ENCODE data around the gene OSBPL9. TPM values are rescaled to one million over a fixed set of nuclear protein-coding genes. Genes with fewer than 3 reads are reported as not detected.
"Not testable (repeated sequence)": the region's sequence is repeated elsewhere in the genome, so short reads cannot be mapped to it uniquely, and the experiment has no call there.

OSBPL9 gene
- total RNA-seq, 8 experiments from 2014 or later: 76.6 to 116 (median 106) TPM

- H3K4me3 ChIP-seq: no peak overlapping the region
- no peak overlapping the region for H3K27ac ChIP-seq
- 71 to 100% (median 100%) methylated on average over 1 of the region's 1 CpG; no CpG with 5 or more reads in 1 of the 10 experiments for WGBS, 10 experiments
- no peak for ATAC-seq (replicated peaks in 6 of 8)
- no peaks in the 10 kb centered on the region for H3K4me1 ChIP-seq (replicated peaks in 1 of 2)
- in situ Hi-C loops (cut with MboI; ENCODE audit: low pct_unique_long_range_greater_than_20kb in 2 of 9, low sequenced_read_pairs in 9 of 9, unreplicated experiment in 9 of 9): no loop called here
Observed at GRCh38 chr1:51789342-51789741, 172.4 kb downstream of the OSBPL9 start.

- ATAC-seq (replicated peaks in 6 of 8): peak in 1 of 8 experiments; percentile 11
- Histone ChIP-seq H3K4me3 (no peak overlapping the region), H3K27ac (no peak overlapping the region), H3K4me1 (replicated peaks in 1 of 2) (no peaks in the 10 kb centered on the region)
- in situ Hi-C loops (cut with MboI; ENCODE audit: low pct_unique_long_range_greater_than_20kb in 2 of 9, low sequenced_read_pairs in 9 of 9, unreplicated experiment in 9 of 9): no loop called here
- WGBS, 10 experiments: 93 to 100% (median 97%) methylated on average over 1 to 6 of the region's 6 CpGs; no CpG with 5 or more reads in 5 of the 10 experiments
Observed at GRCh38 chr1:51790385-51790784, 173.5 kb downstream of the OSBPL9 start.

- ATAC-seq (replicated peaks in 6 of 8): no peak
- WGBS, 10 experiments: 83 to 100% (median 100%) methylated on average over 1 of the region's 1 CpG; no CpG with 5 or more reads in 4 of the 10 experiments
- Histone ChIP-seq H3K4me3 (no peak overlapping the region), H3K4me1 (replicated peaks in 1 of 2) (no peaks in the 10 kb centered on the region), H3K27ac (no peak overlapping the region)
- in situ Hi-C loops (cut with MboI; ENCODE audit: low pct_unique_long_range_greater_than_20kb in 2 of 9, low sequenced_read_pairs in 9 of 9, unreplicated experiment in 9 of 9): no loop called here
Observed at GRCh38 chr1:51791888-51792287, 175.0 kb downstream of the OSBPL9 start.

GRCh38 chr1:51792864-51793263 is 176.0 kb downstream of the OSBPL9 start:
- Histone ChIP-seq H3K4me3 (no peak overlapping the region), H3K27ac (no peak overlapping the region), H3K4me1 (replicated peaks in 1 of 2) (no peaks in the 10 kb centered on the region)
- 63 to 100% (median 100%) methylated on average over 1 of the region's 1 CpG; no CpG with 5 or more reads in 2 of the 10 experiments for WGBS, 10 experiments
- in situ Hi-C loops (cut with MboI; ENCODE audit: low pct_unique_long_range_greater_than_20kb in 2 of 9, low sequenced_read_pairs in 9 of 9, unreplicated experiment in 9 of 9): no loop called here
- peak in 1 of 8 experiments; percentile 9 for ATAC-seq (replicated peaks in 6 of 8)

- H3K4me3 ChIP-seq: no peak overlapping the region
- H3K4me1 ChIP-seq (replicated peaks in 1 of 2): no peaks in the 10 kb centered on the region
- ATAC-seq (replicated peaks in 6 of 8): no peak
- in situ Hi-C loops (cut with MboI; ENCODE audit: low pct_unique_long_range_greater_than_20kb in 2 of 9, low sequenced_read_pairs in 9 of 9, unreplicated experiment in 9 of 9): no loop called here
- no peak overlapping the region for H3K27ac ChIP-seq
- WGBS, 10 experiments: 83 to 100% (median 100%) methylated on average over 1 to 2 of the region's 2 CpGs; no CpG with 5 or more reads in 4 of the 10 experiments
Observed at GRCh38 chr1:51794260-51794659, 177.4 kb downstream of the OSBPL9 start.

DNA sequence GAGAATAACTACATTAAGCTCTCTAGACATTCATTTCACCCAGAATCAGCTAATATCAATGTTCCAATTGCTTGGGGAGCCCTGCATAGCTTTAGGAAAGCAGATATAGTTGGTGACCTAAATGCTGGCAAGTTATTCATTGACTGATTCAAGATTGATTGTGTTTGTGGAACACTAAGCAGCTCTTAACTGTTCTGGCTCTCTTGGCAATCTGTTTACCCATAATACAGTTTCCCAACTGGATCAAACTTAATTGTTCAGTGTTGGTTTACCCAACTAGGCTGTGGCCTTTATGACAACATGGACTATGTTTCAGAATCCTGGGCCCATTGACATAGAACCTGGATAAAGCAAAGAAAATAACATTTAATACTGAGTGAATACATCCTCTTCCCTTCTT is 178.0 kb downstream of the OSBPL9 start:
- in situ Hi-C loops (cut with MboI; ENCODE audit: low pct_unique_long_range_greater_than_20kb in 2 of 9, low sequenced_read_pairs in 9 of 9, unreplicated experiment in 9 of 9): no loop called here
- H3K4me3 ChIP-seq: no peak overlapping the region
- H3K4me1 ChIP-seq (replicated peaks in 1 of 2): no peaks in the 10 kb centered on the region
- H3K27ac ChIP-seq: no peak overlapping the region
- ATAC-seq (replicated peaks in 6 of 8): no peak

DNA sequence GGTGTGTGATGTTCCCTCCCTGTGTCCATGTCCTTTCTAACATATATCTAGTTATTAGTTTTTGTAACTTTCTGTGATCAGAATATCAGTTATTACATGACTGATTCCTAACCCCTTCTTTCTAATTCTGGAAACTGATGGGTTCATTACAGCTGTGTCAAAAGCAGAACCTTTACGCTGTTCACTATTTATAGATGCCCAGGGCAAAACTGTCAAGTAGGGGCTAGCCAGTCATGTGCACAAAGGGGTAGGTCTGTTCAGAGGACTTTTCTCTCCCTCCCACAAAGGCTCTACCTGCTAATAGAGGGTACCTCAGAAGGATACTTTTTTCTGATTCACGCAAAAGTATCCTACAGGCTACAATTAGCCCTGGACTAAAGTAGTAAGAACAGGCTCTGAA is 182.5 kb downstream of the OSBPL9 start:
- Histone ChIP-seq H3K4me1 (replicated peaks in 1 of 2) (no peaks in the 10 kb centered on the region), H3K27ac (no peak overlapping the region), H3K4me3 (no peak overlapping the region)
- ATAC-seq (replicated peaks in 6 of 8): no peak
- 75 to 100% (median 100%) methylated on average over 1 to 2 of the region's 2 CpGs; no CpG with 5 or more reads in 5 of the 10 experiments for WGBS, 10 experiments
- in situ Hi-C loops (cut with MboI; ENCODE audit: low pct_unique_long_range_greater_than_20kb in 2 of 9, low sequenced_read_pairs in 9 of 9, unreplicated experiment in 9 of 9): no loop called here

DNA sequence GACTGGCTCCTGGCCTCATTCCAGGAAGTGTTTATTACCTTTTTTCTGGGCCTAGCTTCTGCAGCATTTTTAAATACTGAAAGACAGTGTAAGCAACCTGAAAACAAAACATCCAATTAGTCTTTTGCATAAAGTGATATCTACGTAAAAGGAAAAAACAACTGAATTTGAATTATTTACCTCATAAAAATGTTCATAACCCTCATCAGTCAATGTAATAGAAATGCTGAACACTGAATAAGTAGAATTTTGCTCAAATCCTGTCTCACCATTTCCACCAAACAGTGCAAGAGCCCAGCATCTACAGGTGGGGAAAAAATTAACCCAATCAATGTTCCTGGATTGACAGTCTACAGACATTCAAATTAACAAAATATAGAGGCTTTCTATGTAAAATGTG is 197.6 kb downstream of the OSBPL9 start:
- H3K27ac ChIP-seq: no peak overlapping the region
- ATAC-seq (replicated peaks in 6 of 8): no peak
- no peak overlapping the region for H3K4me3 ChIP-seq
- H3K4me1 ChIP-seq (replicated peaks in 1 of 2): no peaks in the 10 kb centered on the region
- WGBS, 10 experiments: 100% methylated on average over 1 of the region's 1 CpG; no CpG with 5 or more reads in 1 of the 10 experiments
- in situ Hi-C loops (cut with MboI; ENCODE audit: low pct_unique_long_range_greater_than_20kb in 2 of 9, low sequenced_read_pairs in 9 of 9, unreplicated experiment in 9 of 9): no loop called here

- Histone ChIP-seq H3K4me3 (no peak overlapping the region), H3K4me1 (replicated peaks in 1 of 2) (no peaks in the 10 kb centered on the region), H3K27ac (no peak overlapping the region)
- 25 to 100% (median 56%) methylated on average over 3 of the region's 3 CpGs for WGBS, 10 experiments
- ATAC-seq (replicated peaks in 6 of 8): no peak
- in situ Hi-C loops (cut with MboI; ENCODE audit: low pct_unique_long_range_greater_than_20kb in 2 of 9, low sequenced_read_pairs in 9 of 9, unreplicated experiment in 9 of 9): no loop called here
Observed at GRCh38 chr1:51818487-51818886, 201.6 kb downstream of the OSBPL9 start.

DNA sequence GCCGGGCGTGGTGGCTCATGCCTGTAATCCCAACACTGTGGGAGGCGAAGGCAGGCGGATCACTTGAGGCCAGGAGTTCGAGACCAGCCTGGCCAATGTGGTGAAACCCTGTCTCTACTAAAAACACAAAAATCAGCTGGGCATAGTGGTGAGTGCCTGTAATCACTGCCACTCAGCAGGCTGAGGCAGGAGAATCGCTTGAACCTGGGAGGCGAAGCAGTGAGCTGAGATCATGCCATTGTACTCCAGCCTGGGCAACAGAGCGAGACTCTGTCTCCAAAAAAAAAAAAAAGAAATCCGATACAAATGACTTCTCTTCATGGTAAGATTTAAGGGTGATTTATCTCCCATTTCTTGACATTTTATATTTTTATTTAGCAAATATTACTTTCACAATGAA is 202.1 kb downstream of the OSBPL9 start:
- 71 to 95% (median 86%) methylated on average over 4 to 9 of the region's 9 CpGs for WGBS, 10 experiments
- H3K4me1 ChIP-seq (replicated peaks in 1 of 2); in situ Hi-C loops (cut with MboI; ENCODE audit: low pct_unique_long_range_greater_than_20kb in 2 of 9, low sequenced_read_pairs in 9 of 9, unreplicated experiment in 9 of 9); ATAC-seq (replicated peaks in 6 of 8); H3K4me3 ChIP-seq; H3K27ac ChIP-seq: not testable (repeated sequence)

- Histone ChIP-seq H3K4me1 (replicated peaks in 1 of 2) (no peaks in the 10 kb centered on the region), H3K4me3 (no peak overlapping the region), H3K27ac (no peak overlapping the region)
- WGBS, 10 experiments: 83 to 100% (median 100%) methylated on average over 1 of the region's 1 CpG; no CpG with 5 or more reads in 2 of the 10 experiments
- ATAC-seq (replicated peaks in 6 of 8): no peak
- in situ Hi-C loops (cut with MboI; ENCODE audit: low pct_unique_long_range_greater_than_20kb in 2 of 9, low sequenced_read_pairs in 9 of 9, unreplicated experiment in 9 of 9): no loop called here
Observed at GRCh38 chr1:51819810-51820209, 202.9 kb downstream of the OSBPL9 start.

- 70 to 100% (median 95%) methylated on average over 1 to 2 of the region's 2 CpGs for WGBS, 10 experiments
- in situ Hi-C loops (cut with MboI; ENCODE audit: low pct_unique_long_range_greater_than_20kb in 2 of 9, low sequenced_read_pairs in 9 of 9, unreplicated experiment in 9 of 9): no loop called here
- H3K27ac ChIP-seq: no peak overlapping the region
- no peak overlapping the region for H3K4me3 ChIP-seq
- ATAC-seq (replicated peaks in 6 of 8): no peak
- H3K4me1 ChIP-seq (replicated peaks in 1 of 2): no peaks in the 10 kb centered on the region
Observed at GRCh38 chr1:51829058-51829457, 212.2 kb downstream of the OSBPL9 start.

DNA sequence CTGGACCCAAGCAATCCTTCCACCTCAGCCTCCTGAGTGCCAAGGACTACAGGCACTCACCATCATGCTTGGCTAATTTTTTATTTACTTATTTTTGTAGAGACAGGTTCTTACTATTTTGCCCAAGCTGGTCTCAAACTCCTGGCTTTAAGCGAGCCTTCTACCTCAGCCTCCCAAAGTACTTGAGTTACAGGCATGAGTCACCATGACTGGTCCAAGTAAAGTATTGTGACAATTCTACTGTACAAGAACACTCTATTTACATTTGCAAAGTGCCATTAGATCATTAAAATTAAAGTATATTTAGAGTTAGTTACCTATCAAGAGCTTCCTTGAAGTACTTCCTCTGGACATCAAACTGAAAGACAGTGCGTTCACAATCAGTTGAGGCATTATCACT is 216.8 kb downstream of the OSBPL9 start:
- Histone ChIP-seq H3K4me3 (no peak overlapping the region), H3K4me1 (replicated peaks in 1 of 2) (no peaks in the 10 kb centered on the region), H3K27ac (no peak overlapping the region)
- WGBS, 10 experiments: 83 to 100% (median 100%) methylated on average over 1 to 2 of the region's 2 CpGs; no CpG with 5 or more reads in 2 of the 10 experiments
- in situ Hi-C loops (cut with MboI; ENCODE audit: low pct_unique_long_range_greater_than_20kb in 2 of 9, low sequenced_read_pairs in 9 of 9, unreplicated experiment in 9 of 9): no loop called here
- no peak for ATAC-seq (replicated peaks in 6 of 8)

GRCh38 chr1:51837243-51837642 is 220.4 kb downstream of the OSBPL9 start:
- WGBS, 10 experiments: 63 to 100% (median 92%) methylated on average over 1 of the region's 1 CpG; no CpG with 5 or more reads in 3 of the 10 experiments
- ATAC-seq (replicated peaks in 6 of 8): no peak
- in situ Hi-C loops (cut with MboI; ENCODE audit: low pct_unique_long_range_greater_than_20kb in 2 of 9, low sequenced_read_pairs in 9 of 9, unreplicated experiment in 9 of 9): no loop called here
- no peak overlapping the region for H3K4me3 ChIP-seq
- H3K27ac ChIP-seq: no peak overlapping the region
- H3K4me1 ChIP-seq (replicated peaks in 1 of 2): peaks cover 0 to 2% of the 10 kb centered on the region in 2 donors
